HG03066 (cell line): Measurements from ENCODE around the gene SLC9A6.

Experiments
- ATAC-seq: cut with Tn5 transposase; IDR thresholded peaks from one replicate; pipeline ENCODE4 v1.9.1; 2021; ENCODE audit warnings: low read depth; ENCODE audit not compliant: unreplicated experiment

Gene SLC9A6

DNA sequence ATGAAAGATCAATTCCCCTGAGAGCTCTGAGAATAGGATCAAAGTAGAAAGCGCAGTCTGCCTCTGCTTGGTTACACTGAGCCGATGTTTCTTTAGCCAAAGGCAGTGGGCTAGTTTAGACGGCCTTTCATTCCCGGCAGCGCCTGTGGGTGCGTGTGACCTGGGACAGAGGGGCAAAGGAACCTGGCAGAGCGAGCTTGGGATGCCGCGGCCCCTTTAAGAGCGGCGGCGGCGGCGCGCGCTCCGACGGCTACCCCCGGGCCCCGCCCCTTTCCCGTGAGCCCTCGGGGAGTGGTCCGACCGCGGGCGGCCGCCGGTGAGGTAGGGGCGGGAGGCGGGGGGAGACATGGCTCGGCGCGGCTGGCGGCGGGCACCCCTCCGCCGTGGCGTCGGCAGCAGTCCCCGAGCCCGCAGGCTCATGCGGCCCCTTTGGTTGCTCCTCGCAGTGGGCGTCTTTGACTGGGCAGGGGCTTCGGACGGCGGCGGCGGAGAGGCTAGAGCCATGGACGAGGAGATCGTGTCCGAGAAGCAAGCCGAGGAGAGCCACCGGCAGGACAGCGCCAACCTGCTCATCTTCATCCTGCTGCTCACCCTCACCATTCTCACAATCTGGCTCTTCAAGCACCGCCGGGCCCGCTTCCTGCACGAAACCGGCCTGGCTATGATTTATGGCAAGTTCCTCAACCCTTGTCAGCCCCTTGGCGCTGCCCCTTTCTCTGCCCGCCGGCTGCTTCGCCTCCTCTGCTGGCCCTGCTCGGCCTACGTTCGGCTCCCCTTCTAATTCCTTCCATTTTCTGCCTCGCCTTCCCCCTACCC lies at the start of gene SLC9A6:
TSS of gene SLC9A6 (plus strand) at position 279 of the 816 bp plus-strand sequence. CDS start at position 503, 224 bp downstream.
- ATAC-seq = peak; percentile 88

DNA sequence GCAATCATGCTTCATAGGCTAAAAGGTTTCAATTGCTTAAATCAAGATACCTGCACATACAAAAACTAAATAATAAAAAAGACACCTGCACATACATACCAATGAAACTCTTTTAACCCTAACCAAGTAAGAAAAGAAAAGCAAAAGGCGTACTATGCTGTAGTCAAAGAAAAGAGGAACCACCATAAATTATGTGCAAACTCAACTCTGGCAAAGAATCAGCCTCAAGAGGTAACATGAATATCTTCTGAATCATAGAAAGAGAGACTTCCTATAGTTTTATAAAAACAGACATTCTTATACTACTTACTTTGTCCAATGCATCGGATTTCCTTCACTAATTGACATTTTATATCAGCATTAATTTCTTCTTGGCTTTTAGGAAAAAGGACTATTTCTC lies 40.7 kb upstream of the SLC9A6 start:
- ATAC-seq = no peak

DNA sequence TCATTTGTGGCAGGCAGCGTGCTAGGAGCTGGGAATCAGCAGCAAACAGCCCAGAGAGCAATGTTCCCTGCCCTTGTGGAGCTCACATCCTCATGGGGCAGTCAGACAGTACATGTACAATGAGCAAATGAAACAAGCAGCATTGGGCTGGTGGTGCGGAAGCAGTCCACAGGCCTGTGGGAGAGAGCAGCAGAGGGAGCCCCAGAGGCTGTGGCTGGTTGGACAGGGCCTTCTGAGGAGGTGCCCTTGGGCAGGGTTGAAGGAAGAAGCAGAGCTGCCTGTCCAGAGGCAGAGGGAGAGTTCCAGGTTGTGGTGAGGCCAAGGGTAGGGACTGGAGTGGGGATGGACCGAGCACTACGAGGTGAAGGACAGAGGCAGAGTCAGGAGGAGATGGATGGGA lies 33.9 kb upstream of the SLC9A6 start:
- ATAC-seq = no peak

DNA sequence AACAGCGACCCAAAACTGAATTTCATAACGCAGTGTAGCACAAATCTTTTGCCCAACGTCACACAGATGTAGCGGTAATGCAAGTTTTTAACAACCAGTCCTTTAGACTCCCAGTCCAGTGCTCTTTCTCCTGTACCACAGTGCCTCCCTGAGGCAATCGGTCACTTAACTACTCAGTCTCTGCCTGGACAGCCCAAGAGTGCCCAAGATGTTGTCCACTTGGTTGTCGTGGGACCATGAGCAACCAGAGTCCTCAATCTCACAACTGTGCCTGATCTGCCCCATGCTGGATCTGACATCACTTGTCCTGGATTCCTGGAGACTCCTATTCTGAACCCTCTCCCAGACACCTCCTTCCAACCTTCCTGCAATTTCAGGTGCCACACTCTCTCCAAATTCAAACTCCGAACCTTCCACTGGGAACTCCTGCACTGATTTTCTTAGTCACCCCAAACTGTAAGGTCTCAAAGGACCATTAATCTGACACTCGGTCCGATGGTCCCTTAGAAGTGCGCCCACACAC lies 12.1 kb upstream of the SLC9A6 start:
- ATAC-seq = peak; percentile 24

DNA sequence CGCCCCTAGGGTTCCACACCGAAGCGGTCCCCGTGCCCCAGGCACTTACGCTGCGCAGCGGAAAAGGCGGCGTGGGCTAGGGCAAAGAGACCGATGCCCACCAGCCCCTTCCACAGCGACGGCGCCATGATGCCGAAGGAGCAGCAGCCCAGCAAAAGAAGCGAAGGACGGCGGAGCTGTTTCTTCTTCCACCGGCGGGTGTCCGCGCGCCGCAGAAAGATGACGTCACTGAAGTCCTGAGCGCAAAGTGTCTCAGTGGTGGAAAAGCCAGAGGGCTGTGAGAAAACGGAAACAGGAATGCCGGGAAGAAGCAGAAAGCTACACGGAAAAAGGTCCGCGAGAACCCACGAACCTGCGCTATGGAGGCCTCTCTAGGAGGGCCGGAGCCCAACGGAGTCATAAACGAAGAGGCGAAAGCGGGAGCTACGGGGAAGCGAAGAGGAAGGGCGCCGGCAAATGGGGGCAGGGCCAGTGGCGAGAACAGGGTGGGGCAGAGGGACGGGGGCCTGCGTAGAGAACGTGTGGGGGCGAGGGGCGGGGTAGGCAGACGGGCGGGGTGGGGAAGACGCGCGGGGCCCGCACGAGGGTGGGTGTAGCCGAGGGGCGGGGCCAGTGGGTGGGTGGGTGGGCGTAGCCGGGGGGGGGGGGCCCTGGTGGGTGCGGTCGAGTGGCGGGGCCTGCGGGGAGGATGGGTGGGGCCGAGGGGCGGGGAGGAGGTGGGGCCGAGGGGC lies 11.5 kb upstream of the SLC9A6 start, which contains the start of gene MMGT1:
TSS of gene MMGT1 (minus strand) at position 441 of the 731 bp plus-strand sequence. CDS start at position 128, 313 bp downstream.
- ATAC-seq = peak; percentile 81

DNA sequence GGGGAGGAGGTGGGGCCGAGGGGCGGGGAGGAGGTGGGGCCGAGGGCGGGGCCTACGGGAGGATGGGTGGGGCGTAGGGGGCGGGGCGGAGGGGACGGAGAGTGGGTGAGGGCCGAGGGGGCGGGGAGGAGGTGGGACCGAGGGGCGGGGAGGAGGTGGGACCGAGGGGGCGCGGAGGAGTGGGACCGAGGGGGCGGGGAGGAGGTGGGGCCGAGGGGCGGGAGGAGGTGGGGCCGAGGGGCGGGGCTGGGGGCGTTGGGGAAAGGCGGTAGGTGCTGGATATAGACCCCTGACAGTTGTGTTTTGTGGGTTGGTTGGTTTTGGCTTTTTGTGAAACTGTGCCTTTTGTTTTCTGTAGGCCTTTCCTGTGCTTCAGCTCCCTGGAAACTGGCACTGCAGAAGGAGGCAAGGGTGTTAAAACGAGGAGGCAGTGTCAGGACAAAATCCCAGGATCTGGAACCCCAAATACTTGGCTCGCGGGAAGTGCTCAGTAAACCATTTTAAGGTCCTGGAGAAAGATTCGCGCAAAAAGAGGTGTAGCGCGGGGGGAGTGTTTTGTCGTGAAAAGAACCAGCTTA lies 10.9 kb upstream of the SLC9A6 start:
- no peak for ATAC-seq

DNA sequence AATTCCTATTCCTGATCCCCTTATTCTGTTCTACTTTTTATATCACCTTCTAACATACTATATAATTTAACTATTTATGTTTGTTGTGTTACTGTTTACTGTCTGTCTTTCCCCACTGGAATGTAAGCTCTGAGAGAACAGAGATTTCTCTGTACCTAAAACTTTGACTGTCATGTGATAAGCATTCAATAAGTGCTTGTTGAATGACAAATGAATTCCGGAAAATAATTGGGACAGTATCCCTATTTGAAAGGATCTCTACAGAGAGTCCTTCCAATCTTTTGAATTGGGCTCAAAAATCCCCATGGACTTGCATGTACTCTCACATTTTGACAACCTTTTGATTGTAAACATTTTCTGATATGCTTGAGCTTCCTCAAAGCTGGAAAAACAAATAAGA lies 9.8 kb upstream of the SLC9A6 start:
- no peak for ATAC-seq

DNA sequence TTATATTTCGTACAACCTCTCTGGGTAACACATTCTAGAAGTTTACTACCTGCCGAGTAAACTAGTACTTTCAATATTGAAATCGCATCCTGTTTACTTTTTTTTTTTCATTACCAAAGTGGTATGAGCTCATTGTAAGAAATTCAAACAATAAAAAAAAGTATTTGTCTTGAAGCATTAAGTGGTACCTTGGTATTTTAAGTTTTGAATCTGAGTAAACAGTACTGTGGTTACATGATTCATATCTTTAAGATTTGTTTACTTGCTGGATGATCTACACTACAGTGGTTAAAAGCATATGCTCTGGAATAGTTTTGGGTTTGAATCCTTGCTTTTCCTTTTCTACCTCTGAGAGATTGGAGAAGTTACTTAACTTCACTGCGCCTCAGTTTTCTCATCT lies 7.6 kb upstream of the SLC9A6 start:
- no peak for ATAC-seq

DNA sequence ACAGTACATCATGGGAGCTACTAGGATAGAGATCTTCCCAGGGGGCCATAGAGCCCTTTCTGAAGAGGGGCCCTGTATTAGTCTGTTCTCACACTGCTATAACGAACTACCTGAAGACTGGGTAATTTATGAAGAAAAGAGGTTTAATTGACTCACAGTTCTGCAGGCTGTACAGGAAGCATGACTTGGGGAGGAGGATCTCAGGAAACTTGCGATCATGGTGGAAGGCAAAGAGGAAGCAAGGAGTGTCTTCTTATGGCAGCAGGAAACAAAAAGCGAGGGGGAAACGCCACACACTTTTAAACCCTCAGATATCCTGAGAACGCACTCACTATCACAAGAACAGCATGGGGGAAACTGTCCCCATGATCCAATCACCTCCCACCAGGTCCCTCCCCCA lies 4.2 kb upstream of the SLC9A6 start:
- no peak for ATAC-seq

DNA sequence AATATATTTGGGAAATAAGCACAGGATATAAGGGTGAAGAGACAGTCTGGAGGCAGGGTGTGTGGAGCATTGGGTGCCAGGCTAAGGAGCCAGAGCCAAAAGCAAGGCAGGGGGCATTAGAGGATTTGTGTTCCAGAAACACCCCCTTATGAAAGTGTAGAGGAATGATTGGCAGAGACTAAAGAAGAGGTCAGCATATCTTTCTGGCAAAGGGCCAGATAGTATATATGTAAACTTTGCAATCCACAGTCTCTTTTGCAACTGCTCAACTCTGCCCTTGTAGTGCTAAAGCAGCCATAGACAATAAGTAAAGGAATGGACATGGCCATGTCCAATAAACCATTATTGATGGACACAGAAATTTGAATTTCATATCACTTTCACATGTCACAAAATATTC lies 3.6 kb upstream of the SLC9A6 start:
- ATAC-seq = no peak

DNA sequence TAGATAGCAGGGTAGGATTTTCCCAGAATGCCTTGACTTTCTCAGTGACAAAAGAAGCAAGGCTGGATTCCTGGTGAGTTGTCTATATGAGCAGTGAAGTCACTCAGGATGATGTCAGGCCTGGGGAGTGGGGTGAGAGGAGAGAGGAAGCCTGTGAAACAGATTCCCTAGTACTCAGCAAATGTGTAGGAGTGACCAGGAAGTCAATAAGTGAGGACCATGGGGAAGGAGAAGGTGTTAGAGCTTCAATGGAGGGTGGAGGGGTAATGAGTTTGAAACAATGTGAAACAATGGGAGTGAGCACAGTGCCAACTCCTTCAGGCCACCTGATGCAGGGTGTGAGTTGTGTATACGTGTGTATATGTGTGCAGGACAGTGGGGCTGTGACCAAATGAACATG lies 2.4 kb upstream of the SLC9A6 start:
- ATAC-seq = no peak

DNA sequence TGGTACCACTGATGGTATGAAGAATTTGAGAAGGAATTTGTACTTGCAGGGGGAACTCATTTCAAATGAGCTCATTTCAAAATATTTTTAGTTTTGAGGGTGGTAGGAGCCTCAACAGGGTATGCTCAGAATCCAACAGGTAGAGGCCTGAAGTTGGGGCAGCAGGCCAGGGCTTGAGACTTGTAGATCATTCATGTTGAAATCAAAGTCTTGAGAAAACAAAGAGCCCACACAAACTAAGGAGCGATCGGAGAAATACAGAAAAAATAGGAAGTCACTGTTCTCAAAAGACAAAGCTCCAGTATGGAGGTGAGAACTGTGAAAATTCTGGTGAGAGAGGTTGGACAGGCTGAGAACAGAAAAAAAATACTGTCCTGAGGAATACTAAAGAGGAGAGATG lies 979 bp upstream of the SLC9A6 start:
- ATAC-seq = no peak

DNA sequence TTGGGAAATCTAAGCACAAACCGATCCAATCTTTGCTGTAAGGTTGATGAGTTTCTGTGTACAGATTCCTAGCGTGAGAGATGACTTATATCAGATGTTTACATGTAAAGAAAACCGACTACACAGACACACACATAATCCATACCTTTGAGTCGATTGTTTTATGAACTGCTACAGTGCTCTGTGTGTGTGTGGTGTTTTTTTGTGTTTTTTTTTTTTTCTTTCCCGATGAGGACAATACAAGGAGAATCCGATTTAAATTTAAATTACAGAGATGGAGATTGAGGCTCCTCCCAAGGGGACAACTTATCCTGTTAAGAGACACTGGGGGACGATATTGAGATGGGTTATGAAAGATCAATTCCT lies 461 bp upstream of the SLC9A6 start:
- ATAC-seq = peak; percentile 9

DNA sequence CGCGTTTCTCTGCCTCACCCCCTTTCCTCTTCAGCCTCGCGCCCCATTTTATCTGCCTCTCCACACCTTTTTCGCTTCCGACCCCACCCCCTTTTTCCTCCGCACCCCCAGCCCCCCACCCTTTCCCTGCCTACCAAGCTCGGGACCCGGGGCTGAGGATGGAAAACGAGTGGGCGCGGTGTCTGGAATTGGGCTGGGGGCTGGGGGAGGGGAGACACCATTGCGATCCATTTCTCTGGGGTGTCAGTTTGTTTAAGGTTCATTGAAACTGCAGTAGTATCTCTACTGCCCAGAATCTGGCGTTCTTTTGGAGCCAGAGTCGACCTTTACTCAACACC lies 707 bp downstream of the SLC9A6 start:
- no peak for ATAC-seq

DNA sequence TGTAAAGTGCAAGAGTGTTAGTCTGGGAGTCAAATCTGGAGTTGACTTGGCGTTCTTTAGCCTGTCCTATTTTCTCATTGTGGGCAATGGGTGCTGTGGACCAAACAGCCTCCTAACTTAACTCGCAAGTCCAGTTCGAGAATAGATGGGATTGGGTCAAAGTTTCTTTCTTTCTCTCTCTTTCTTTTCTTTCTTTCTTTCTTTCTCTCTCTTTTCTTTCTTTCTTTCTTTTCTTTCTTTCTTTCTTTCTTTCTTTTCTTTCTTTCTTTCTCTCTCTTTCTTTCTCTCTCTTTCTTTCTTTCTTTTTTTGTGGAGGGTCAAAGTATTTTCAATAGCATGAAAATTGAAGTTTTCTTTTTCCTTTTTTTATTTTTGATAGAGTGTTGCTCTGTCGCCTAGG lies 3.0 kb downstream of the SLC9A6 start:
- no peak for ATAC-seq

DNA sequence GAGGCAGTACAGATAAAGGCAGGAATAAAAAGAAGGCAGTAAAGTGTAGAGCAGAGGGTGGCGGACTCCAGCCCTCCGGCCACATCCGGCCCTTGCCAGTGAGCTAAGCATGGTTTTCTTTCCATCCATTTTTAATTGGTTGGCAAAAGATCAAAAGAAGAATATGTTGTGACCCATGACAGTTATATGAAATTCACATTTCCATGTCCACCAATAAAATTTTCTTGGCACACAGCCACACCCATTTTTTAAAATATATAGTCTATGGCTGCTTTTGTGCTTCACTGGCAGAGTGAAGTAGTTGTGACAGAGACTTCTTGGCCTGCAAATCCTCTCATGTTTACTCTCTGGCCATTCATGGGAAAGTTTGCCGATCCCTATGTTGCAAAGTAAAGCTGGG lies 29.8 kb downstream of the SLC9A6 start:
- ATAC-seq = no peak

DNA sequence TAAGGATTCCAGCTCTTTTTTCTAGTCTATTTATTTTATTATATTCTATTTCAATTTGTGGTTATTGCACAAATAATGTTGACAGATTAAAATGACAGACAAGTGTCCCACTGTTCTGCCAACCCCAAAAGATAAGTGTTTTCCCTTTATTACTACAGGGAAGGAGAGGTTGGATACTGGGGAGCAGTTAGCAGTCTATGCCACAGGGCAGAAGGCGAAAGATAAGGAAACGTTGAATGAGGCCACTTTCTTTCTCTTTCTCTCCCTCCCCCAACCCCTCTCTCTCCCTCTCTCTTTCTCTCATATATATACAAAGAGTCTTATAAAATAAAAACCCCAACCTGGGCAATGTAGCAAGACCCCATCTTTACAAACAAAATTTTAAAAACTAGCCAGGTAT lies 31.6 kb downstream of the SLC9A6 start:
- ATAC-seq = no peak

DNA sequence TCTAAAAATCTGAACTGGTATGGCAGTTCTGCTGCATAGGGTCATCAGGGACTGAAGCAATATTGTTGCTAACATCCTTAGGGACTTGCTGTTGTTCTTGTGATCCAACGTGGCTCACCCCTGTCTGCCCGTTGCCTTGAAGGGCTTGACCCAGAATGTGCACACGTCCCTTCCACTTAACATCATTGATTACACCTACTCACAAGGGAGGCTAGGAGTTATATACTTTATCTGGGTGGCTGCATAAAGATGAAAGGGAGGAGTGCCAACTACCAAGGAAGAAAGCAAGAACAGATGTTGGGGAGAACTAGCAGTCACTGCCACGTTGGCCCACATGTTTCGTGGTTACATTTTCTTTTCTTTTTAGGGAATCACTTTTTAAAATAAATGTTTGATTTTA lies 34.0 kb downstream of the SLC9A6 start:
- no peak for ATAC-seq

DNA sequence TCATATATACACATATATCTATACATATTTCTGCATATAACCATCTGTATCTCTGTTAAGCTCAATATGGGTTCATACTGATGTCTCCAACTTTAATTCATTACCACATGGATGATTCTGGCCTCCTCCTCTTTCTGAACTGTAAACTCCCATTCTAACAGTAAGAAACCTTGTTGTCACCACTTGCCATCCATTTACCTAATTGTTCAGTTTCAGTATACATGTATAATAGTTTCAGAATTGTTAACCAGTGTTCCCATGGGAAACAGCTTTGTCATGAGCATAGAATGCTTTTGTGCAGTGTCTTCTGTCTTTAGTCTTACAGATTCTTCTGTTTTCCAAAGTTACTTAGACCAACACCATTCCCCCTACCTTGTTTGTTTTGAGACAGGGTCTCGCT lies 35.9 kb downstream of the SLC9A6 start:
- peak; percentile 80 for ATAC-seq

DNA sequence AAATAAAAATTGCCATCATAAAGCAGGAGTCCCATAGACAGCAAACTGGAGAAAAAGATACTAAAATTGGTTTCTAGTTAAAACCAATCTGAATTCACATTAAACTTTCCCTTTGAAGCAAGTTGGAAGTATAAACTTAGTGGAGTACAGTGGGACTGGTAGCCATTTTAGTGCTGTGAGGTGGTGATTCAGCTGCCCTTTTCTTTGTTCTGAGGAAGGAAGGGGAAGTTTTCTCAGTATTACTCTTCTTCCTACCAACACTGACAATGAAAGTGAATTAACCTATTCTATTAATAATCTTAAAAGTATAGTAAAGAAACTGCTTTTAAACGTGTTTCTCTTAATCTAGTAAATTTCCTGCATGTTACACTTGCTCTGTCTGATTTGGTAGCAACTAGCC lies 36.7 kb downstream of the SLC9A6 start:
- peak; percentile 55 for ATAC-seq

DNA sequence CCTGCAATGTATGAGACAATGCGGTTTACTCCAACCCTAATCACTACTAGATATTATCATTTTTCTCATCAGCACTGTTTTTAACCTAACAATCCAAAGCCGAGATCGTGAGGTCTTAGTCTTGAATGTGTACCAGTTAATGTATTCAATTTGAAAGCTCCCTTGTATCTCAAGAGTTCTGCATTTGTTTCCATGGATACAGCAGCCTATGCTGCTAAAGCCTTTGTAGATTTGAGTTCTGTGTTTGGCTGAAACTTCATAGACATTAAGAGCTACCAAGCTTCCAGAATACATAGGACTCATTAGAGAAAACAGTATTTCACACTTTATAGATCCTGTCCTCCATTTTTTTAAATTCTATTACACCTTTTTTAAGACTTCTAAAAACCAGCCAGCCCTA lies 39.9 kb downstream of the SLC9A6 start:
- ATAC-seq = no peak
